K562 (cell line): ENCODE results near the gene SAP30BP. TPM values are rescaled to one million over a fixed set of nuclear protein-coding genes. Genes with fewer than 3 reads are reported as not detected.

Source experiments
- ATAC-seq: fragments of 200-7000 bp; cut with Tn5 transposase; 3 replicates; pipeline ENCODE4 v1.9.1; 2020; ENCODE audit warnings: moderate library complexity
- BruUV-seq: library from RNA; stranded (reverse); fragments of 400-500 nt; replicated peaks from 2 replicates; lab custom pipeline; 2021; lab: Mats Ljungman, UMichigan
- CTCF ChIA-PET: fragments of 300-600 bp; formaldehyde crosslinking; extraction: SDS; loops from one replicate; lab custom pipeline; 2021; ENCODE audit warnings: low intra/inter-chr PET ratio; lab: Yijun Ruan, JAX
- POLR2A ChIA-PET: fragments of 300-600, 350-650 bp; sonication (Branson Sonifier 250); formaldehyde crosslinking; extraction: SDS; loops from one replicate; lab custom pipeline; 2021; ENCODE audit warnings: antibody characterized with exemption, inconsistent platforms; lab: Yijun Ruan, JAX
- DNase-seq, 4 experiments: peaks; one replicate each; pipeline versions ENCODE4 v3.0.0 to v3.0.0-alpha.2; 2011 to 2018; ENCODE audit warnings: low spot score in 3 of 4, mixed read lengths in 3 of 4; ENCODE audit errors: extremely low read depth in 1 of 4
- FAIRE-seq: peaks from 2 replicates; lab custom pipeline; 2011; peaks lifted over from hg19 to GRCh38; lab: Jason Lieb, UNC
- H2AFZ ChIP-seq: 2 replicates; pipeline ENCODE4 v1.6.0; 2011; ENCODE audit warnings: low read depth, low read length, control low read depth, inconsistent platforms
- H3K27ac ChIP-seq: fragments of 200-600 bp; 3 replicates; pipeline ENCODE4 v1.8.0; 2011; ENCODE audit warnings: low read depth, mild to moderate bottlenecking, control low read depth, inconsistent platforms, low read length, moderate library complexity, mixed read lengths; ENCODE audit errors: extremely low read depth
- H3K27me3 ChIP-seq, 2 experiments: fragments of 300-600 bp in 1 of 2; 2 replicates in 1 of 2; 3 replicates in 1 of 2; pipeline versions ENCODE4 v1.6.0 to v1.8.0; 2011; ENCODE audit warnings: inconsistent platforms in 2 of 2, low read length in 2 of 2, mild to moderate bottlenecking in 1 of 2, mixed read lengths in 1 of 2, moderate library complexity in 1 of 2; ENCODE audit not compliant: control insufficient read depth in 2 of 2, insufficient read depth in 2 of 2
- H3K36me3 ChIP-seq: fragments of 300-600 bp; 3 replicates; pipeline ENCODE4 v1.8.0; 2011; ENCODE audit warnings: mild to moderate bottlenecking, low read length, inconsistent platforms; ENCODE audit not compliant: control insufficient read depth, insufficient read depth
- H3K4me1 ChIP-seq, 2 experiments: fragments of 200-600 bp in 1 of 2; replicated peaks in 1 of 2; 2 replicates in 1 of 2; 3 replicates in 1 of 2; pipeline versions ENCODE4 v1.5.1 to v1.8.0; 2011; ENCODE audit warnings: inconsistent platforms in 2 of 2, low read length in 2 of 2, mild to moderate bottlenecking in 1 of 2, mixed read lengths in 1 of 2, moderate library complexity in 1 of 2; ENCODE audit not compliant: control insufficient read depth in 2 of 2, insufficient read depth in 2 of 2
- H3K4me2 ChIP-seq: 2 replicates; pipeline ENCODE4 v1.6.1; 2011; ENCODE audit warnings: low read length, control low read depth, inconsistent platforms, mixed read lengths; ENCODE audit not compliant: insufficient read depth
- H3K4me3 ChIP-seq: fragments of 200-600 bp; sonication (generic), shearing (Covaris generic); 2 replicates; pipeline ENCODE4 v1.5.1; 2016; ENCODE audit warnings: control low read depth, inconsistent platforms
- H3K79me2 ChIP-seq: fragments of 200-600 bp; 3 replicates; pipeline ENCODE4 v1.8.0; 2011; ENCODE audit warnings: low read length, inconsistent platforms; ENCODE audit not compliant: control insufficient read depth, insufficient read depth
- H3K9ac ChIP-seq, 2 experiments: 2 replicates each; pipeline versions ENCODE4 v1.6.0 to v1.6.1; 2011; ENCODE audit warnings: low read depth in 2 of 2, low read length in 2 of 2, control low read depth in 1 of 2, inconsistent platforms in 1 of 2, mild to moderate bottlenecking in 1 of 2, mixed read lengths in 1 of 2; ENCODE audit not compliant: insufficient read depth in 1 of 2
- H3K9me1 ChIP-seq: one replicate; pipeline ENCODE4 v1.6.0; 2011; ENCODE audit warnings: inconsistent platforms, mild to moderate bottlenecking, low read length, moderate library complexity; ENCODE audit not compliant: control insufficient read depth, insufficient read depth
- H3K9me3 ChIP-seq: replicated peaks from 2 replicates; pipeline ENCODE4 v1.5.1; 2011; ENCODE audit warnings: low read depth, low read length, inconsistent platforms; ENCODE audit not compliant: control insufficient read depth, insufficient read depth
- H4K20me1 ChIP-seq: replicated peaks from 2 replicates; pipeline ENCODE4 v1.6.1; 2011; ENCODE audit warnings: low read length, inconsistent platforms, mixed read lengths; ENCODE audit not compliant: control insufficient read depth, insufficient read depth
- CBX5 ChIP-seq: IDR thresholded peaks from 2 replicates; pipeline ENCODE4 v1.6.1; 2014; ENCODE audit warnings: low read depth, borderline replicate concordance
- FOXA1 ChIP-seq: fragments of 450-650 bp; IDR thresholded peaks from 2 replicates; pipeline ENCODE4 v1.6.1; 2016; ENCODE audit warnings: mild to moderate bottlenecking, borderline replicate concordance
- HMG20A ChIP-seq: fragments of 450-650 bp; formaldehyde crosslinking; conservative IDR thresholded peaks from 2 replicates; pipeline ENCODE4 v1.4.0; 2020; ENCODE audit warnings: mild to moderate bottlenecking, mixed read lengths
- KDM4B ChIP-seq, 2 experiments: fragments of 450-650 bp in 1 of 2; sonication (generic) in 1 of 2; IDR thresholded peaks; 2 replicates each; pipeline ENCODE4 v1.6.1; 2016 to 2017; ENCODE audit warnings: borderline replicate concordance in 2 of 2, antibody characterized with exemption in 1 of 2, low read depth in 1 of 2, mild to moderate bottlenecking in 1 of 2
- NELFE ChIP-seq: IDR thresholded peaks from 2 replicates; pipeline ENCODE4 v1.6.1; 2011; ENCODE audit warnings: mild to moderate bottlenecking; ENCODE audit not compliant: insufficient read depth, insufficient read length
- NR1H2 ChIP-seq: sonication (generic); formaldehyde crosslinking; IDR thresholded peaks from 2 replicates; pipeline ENCODE4 v1.4.0; 2020; ENCODE audit warnings: mild to moderate bottlenecking, missing genetic modification reagents
- NR2F6 ChIP-seq: fragments of 450-650 bp; formaldehyde crosslinking; IDR thresholded peaks from 2 replicates; pipeline ENCODE4 v1.4.0; 2020; ENCODE audit warnings: mild to moderate bottlenecking
- PCBP1 ChIP-seq: fragments of 200-400 bp; formaldehyde crosslinking; IDR thresholded peaks from 2 replicates; pipeline ENCODE4 v1.6.1; 2018; ENCODE audit warnings: mild to moderate bottlenecking, low read depth, low read length; ENCODE audit not compliant: poor library complexity, severe bottlenecking
- PTTG1 ChIP-seq: fragments of 450-650 bp; IDR thresholded peaks from 2 replicates; pipeline ENCODE4 v1.6.1; 2016; ENCODE audit warnings: low read depth, mild to moderate bottlenecking, missing genetic modification characterization, missing compliant biosample characterization
- RBFOX2 ChIP-seq: fragments of 200-400 bp; formaldehyde crosslinking; IDR thresholded peaks from 2 replicates; pipeline ENCODE4 v1.6.1; 2017; ENCODE audit warnings: low read depth, mild to moderate bottlenecking, low read length, moderate library complexity
- SIRT6 ChIP-seq: IDR thresholded peaks from one replicate; pipeline ENCODE4 v1.6.1; 2012; ENCODE audit warnings: low read depth, mild to moderate bottlenecking, control low read depth, inconsistent platforms, low read length, moderate library complexity
- ZBTB1 ChIP-seq: sonication (generic); formaldehyde crosslinking; IDR thresholded peaks from 2 replicates; pipeline ENCODE4 v1.8.1; 2023; ENCODE audit warnings: missing genetic modification reagents, low read depth, mild to moderate bottlenecking, borderline replicate concordance
- WGBS: fragments of 100-300 bp; shearing (Covaris generic); methylation state at CpG from one replicate; pipeline ENCODE4 v1.1.6; 2016; ENCODE audit warnings: low coverage, mixed read lengths; ENCODE audit not compliant: insufficient coverage; ENCODE audit errors: missing lambda C conversion rate; 5-methylcytosine and 5-hydroxymethylcytosine counted together
- in situ Hi-C: fragments of 300-500 bp; cut with MboI; formaldehyde crosslinking; loops from 4 replicates; pipeline ENCODE4 v1.15.0; 2018; ENCODE audit warnings: inconsistent platforms, mixed read lengths
- intact Hi-C: fragments of 100-400 bp; cut with micrococcal nuclease; formaldehyde crosslinking; loops from 2 replicates; pipeline ENCODE4 v1.14.2; 2022
- polyA plus RNA-seq, 8 experiments: library from polyadenylated mRNA; depleted of rRNA in 4 of 8; stranded (reverse) in 5 of 8; unstranded in 3 of 8; fragments of >200 nt; fragmentation: Nextera tagmentation in 2 of 8; fragmentation: Illumina TruSeq in 1 of 8; extraction: Ambion mirVana in 2 of 8; extraction: Trizol in 1 of 8; gene quantifications; 2 replicates each; pipeline versions ENCODE4 v1.2.1 to v1.2.3, GENCODE V29; 2011 to 2014; ENCODE audit warnings: inconsistent platforms in 1 of 8, missing spikeins in 1 of 8
- total RNA-seq, 7 experiments: library from RNA; depleted of rRNA in 6 of 7; stranded (reverse); fragments of >200 nt in 6 of 7; fragmentation: Illumina TruSeq in 2 of 7; extraction: Trizol in 2 of 7; gene quantifications; 2 replicates each; pipeline versions ENCODE4 v1.2.1 to v1.2.3, GENCODE V29; 2011 to 2021; ENCODE audit warnings: low replicate concordance in 1 of 7
- TF ChIP-seq, protein P1 (sequence below): fragments of 150-350 bp; conservative IDR thresholded peaks from 2 replicates; pipeline ENCODE4 v1.6.1; 2014; ENCODE audit warnings: low read length
- TF ChIP-seq, protein P2 (sequence below), 2 experiments: fragments of 250-450 bp in 1 of 2; fragments of 450-650 bp in 1 of 2; sonication (Bioruptor Pico) in 1 of 2; IDR thresholded peaks; 2 replicates each; pipeline versions ENCODE4 v1.6.1 to v1.8.0; 2016 to 2021; ENCODE audit warnings: mild to moderate bottlenecking in 2 of 2, moderate library complexity in 2 of 2, missing compliant biosample characterization in 1 of 2, missing genetic modification characterization in 1 of 2
- TF ChIP-seq, protein P3 (sequence below), 2 experiments: IDR thresholded peaks; 2 replicates each; pipeline ENCODE4 v1.6.1; 2011; ENCODE audit warnings: borderline replicate concordance in 1 of 2, control low read depth in 1 of 2, low read depth in 1 of 2, low read length in 1 of 2, mild to moderate bottlenecking in 1 of 2, mixed read lengths in 1 of 2, moderate library complexity in 1 of 2; ENCODE audit not compliant: insufficient read depth in 1 of 2, insufficient read length in 1 of 2, poor library complexity in 1 of 2, severe bottlenecking in 1 of 2; ENCODE audit errors: extremely low read depth in 1 of 2
- TF ChIP-seq, protein P4 (sequence below): fragments of 450-650 bp; IDR thresholded peaks from one replicate; pipeline ENCODE4 v1.6.1; 2018; ENCODE audit warnings: mild to moderate bottlenecking, moderate library complexity; ENCODE audit not compliant: partially characterized antibody

The SAP30BP gene
- total and polyA plus RNA-seq, 9 of the 15 experiments (the other 6 are each of a cell fraction or from before 2014, with no cell fraction given) = 45.3 to 154 (median 71.7) TPM

DNA sequence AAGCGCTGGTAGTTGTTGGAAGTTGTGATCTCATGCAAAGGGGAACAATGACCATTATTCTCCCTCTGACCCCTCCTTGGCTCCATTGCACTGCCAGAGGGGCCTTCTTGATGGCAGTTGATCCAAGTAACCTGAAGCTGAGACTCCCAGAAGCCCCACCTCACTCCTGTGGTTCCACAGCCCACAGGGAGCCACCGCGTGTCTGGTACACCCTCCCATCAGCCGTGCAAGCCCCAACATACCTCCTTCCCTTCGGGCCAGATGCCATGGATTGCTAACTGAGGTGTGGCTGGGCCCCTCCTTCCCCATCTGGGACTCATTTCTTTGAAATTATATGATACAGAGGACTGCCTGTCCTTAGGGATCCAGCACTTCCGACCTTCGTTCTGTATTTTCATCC, 17.8 kb downstream of the SAP30BP start:
- peaks cover 0 to 15% of the 10 kb centered on the region in 2 experiments; a peak in 2 of 5 replicates for H3K4me1 ChIP-seq
- in situ Hi-C loops = no loop called here
- intact Hi-C loops = no loop called here
- no peaks in the 10 kb centered on the region for H3K27me3 ChIP-seq
- WGBS = 91% methylated on average over 7 of the region's 7 CpGs
- H3K9ac ChIP-seq = no peak overlapping the region
- H2AFZ ChIP-seq = no peak overlapping the region
- BruUV-seq = no TSS peak
- no peak overlapping the region for H3K4me3 ChIP-seq
- no peak for DNase-seq
- H3K9me1 ChIP-seq = peaks cover 5% of the 10 kb centered on the region
- H3K36me3 ChIP-seq = peaks cover 48% of the 10 kb centered on the region
- FAIRE-seq = no peak
- H3K27ac ChIP-seq = no peak overlapping the region; the same call in 2 of the 3 replicates
- no peak overlapping the region for H3K4me2 ChIP-seq
- peaks cover 53% of the 10 kb centered on the region for H3K79me2 ChIP-seq
- ChIA-PET CTCF (no interaction called here), POLR2A (interaction anchor here (1.7 kb wide), 1 partner anchor 12 kb away, joined by 4 read pairs; no protein-coding TSS in a partner anchor)
- peaks cover 8% of the 10 kb centered on the region; the same call in 1 of the 2 replicates for H4K20me1 ChIP-seq
- no peak for ATAC-seq
- no peaks in the 10 kb centered on the region for H3K9me3 ChIP-seq
- TF ChIP-seq, protein P1, sequence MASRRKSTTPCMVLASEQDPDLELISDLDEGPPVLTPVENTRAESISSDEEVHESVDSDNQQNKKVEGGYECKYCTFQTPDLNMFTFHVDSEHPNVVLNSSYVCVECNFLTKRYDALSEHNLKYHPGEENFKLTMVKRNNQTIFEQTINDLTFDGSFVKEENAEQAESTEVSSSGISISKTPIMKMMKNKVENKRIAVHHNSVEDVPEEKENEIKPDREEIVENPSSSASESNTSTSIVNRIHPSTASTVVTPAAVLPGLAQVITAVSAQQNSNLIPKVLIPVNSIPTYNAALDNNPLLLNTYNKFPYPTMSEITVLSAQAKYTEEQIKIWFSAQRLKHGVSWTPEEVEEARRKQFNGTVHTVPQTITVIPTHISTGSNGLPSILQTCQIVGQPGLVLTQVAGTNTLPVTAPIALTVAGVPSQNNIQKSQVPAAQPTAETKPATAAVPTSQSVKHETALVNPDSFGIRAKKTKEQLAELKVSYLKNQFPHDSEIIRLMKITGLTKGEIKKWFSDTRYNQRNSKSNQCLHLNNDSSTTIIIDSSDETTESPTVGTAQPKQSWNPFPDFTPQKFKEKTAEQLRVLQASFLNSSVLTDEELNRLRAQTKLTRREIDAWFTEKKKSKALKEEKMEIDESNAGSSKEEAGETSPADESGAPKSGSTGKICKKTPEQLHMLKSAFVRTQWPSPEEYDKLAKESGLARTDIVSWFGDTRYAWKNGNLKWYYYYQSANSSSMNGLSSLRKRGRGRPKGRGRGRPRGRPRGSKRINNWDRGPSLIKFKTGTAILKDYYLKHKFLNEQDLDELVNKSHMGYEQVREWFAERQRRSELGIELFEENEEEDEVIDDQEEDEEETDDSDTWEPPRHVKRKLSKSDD = no peak
- TF ChIP-seq, protein P2, sequence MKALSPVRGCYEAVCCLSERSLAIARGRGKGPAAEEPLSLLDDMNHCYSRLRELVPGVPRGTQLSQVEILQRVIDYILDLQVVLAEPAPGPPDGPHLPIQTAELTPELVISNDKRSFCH (CRISPR knock-in tag; IDR thresholded peaks at IDR 0.05) = no peak
- TF ChIP-seq, protein P2 (tag; IDR thresholded peaks at IDR 0.05) = no peak
- TF ChIP-seq PCBP1 = no peak
- no peak for TF ChIP-seq ZBTB1
- no peak for TF ChIP-seq CBX5
- no peak for TF ChIP-seq NELFE
- TF ChIP-seq, protein P3, sequence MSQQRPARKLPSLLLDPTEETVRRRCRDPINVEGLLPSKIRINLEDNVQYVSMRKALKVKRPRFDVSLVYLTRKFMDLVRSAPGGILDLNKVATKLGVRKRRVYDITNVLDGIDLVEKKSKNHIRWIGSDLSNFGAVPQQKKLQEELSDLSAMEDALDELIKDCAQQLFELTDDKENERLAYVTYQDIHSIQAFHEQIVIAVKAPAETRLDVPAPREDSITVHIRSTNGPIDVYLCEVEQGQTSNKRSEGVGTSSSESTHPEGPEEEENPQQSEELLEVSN (IDR thresholded peaks at IDR 0.05; ENCODE audit: borderline replicate concordance in 1 of 2, extremely low read depth in 1 of 2, insufficient read depth in 1 of 2, insufficient read length in 1 of 2, low read depth in 1 of 2, low read length in 1 of 2, poor library complexity in 1 of 2, severe bottlenecking in 1 of 2) = no peak
- TF ChIP-seq SIRT6 = no peak
- no peak for TF ChIP-seq PTTG1
- no peak for TF ChIP-seq FOXA1
- no peak for TF ChIP-seq NR1H2 (CRISPR knock-in tag)
- TF ChIP-seq, protein P4, sequence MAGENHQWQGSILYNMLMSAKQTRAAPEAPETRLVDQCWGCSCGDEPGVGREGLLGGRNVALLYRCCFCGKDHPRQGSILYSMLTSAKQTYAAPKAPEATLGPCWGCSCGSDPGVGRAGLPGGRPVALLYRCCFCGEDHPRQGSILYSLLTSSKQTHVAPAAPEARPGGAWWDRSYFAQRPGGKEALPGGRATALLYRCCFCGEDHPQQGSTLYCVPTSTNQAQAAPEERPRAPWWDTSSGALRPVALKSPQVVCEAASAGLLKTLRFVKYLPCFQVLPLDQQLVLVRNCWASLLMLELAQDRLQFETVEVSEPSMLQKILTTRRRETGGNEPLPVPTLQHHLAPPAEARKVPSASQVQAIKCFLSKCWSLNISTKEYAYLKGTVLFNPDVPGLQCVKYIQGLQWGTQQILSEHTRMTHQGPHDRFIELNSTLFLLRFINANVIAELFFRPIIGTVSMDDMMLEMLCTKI = no peak
- no peak for TF ChIP-seq KDM4B (IDR thresholded peaks at IDR 0.05; ENCODE audit: borderline replicate concordance in 2 of 2, low read depth in 1 of 2)
- no peak for TF ChIP-seq HMG20A (CRISPR knock-in tag)
- TF ChIP-seq NR2F6 (CRISPR knock-in tag) = no peak
- no peak for TF ChIP-seq RBFOX2
